LHCN-M2 (cell line): ENCODE results near the gene SPATS2. TPM values are rescaled to one million over a fixed set of nuclear protein-coding genes. Genes with fewer than 3 reads are reported as not detected.

Experiments
- DNase-seq: peaks from one replicate; pipeline ENCODE4 v3.0.0-alpha.2; 2012; ENCODE audit warnings: low read depth
- total RNA-seq: library from RNA; depleted of rRNA; stranded (reverse); fragments of >200 nt; gene quantifications from 2 replicates; pipeline ENCODE4 v1.2.3, GENCODE V29; 2014

Gene SPATS2
- total RNA-seq, 1 experiment from 2014 or later: 27.6 TPM

DNA sequence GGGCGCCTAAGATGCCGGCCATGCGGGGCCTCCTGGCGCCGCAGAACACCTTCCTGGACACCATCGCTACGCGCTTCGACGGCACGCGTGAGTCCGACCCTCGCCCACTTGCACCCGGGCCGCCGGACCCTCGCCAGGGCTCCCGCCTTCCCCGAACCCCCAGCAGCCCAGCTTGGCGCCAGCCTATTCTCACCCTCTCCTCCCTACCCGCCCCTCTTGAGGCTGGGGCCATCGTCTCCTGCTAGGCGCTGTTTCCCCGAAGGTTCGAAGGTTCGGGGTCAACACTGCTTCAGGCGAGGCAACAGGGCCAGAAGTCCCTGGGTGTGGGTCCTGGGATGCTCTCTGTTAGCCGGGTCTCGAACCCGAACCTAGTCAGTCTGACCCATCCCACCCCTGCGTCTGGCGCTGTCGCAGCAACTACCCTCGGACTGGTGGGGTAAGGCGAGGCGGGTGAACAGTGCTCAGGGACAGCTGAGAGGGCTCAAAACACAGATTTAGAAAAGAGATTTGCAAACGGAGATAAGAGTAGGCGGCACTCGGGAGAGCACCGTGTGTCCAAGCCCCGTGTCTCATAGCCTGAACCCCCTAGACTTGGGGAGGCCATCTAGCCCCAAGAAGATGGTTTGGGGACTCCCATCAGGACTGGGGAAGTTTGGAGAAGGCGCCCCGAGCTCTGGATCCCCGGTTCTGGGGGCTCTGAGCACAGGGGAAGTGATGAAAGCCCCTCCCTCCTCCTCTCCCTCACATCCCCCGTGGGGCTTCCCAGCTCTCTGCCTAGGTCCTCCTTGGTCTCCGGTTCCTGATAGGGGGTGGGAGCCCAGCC lies 172.4 kb downstream of the SPATS2 start:
- no peak for DNase-seq

GRCh38 chr12:49540229-49541139 lies 173.2 kb downstream of the SPATS2 start:
- DNase-seq: no peak

- no peak for DNase-seq
These were observed 174.0 kb downstream of the SPATS2 start for GRCh38 chr12:49541140-49541861.

DNA sequence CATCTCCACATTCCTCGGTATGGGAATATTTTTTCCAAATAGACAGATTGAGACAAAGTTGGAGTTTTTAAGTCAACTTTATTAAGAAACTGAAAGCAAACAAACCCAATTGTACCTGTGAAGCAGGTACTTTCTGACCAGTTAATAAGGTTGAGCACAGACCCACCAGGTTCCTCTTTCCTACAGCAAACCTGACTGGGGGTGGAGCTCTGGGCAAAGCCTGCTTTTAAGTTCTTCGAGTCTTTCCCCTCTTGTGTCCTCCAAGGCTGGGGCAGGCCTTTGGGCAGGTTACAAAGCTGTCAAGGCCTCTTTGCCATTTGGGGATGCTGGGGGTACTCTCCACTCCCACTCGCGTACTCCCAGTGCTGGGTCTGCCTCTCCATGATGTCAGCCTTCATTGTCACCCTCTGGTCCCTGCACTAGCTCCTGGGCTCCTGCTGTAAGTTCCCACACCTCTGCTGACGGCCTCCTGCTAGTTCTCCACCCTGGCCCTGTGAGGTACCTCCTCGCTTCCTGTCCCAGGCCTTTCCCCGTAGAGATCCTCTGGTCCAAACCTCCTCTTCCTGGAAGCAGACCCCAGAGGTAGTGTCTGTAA lies 174.7 kb downstream of the SPATS2 start:
- DNase-seq: no peak

DNA sequence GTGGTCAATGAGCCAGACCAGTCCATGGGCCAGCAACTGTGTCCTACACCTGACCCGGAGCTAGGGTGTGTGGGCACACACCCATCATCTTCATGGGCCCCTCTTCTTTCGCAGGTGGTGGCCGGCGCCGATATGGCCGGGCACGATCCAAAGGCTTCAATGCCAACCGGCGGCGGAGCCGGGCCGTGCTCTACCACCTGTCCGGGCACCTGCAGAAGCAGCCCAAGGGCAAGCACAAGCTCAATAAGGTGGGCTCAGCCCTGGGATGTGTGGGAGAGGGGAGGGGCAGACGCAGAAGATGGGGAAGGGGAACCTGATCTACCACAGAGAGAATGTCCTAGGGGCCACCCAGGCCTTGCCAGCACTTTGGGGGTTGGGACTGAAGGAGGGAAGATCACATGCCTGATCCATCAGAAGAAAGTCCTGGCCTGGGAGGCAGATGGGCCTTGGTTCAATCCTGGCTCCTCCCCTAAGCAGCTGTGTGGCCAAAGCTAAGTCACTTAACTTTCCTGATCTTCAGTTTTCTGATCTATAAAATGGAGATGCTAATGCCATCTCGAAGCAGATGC lies 175.4 kb downstream of the SPATS2 start:
- no peak for DNase-seq

DNA sequence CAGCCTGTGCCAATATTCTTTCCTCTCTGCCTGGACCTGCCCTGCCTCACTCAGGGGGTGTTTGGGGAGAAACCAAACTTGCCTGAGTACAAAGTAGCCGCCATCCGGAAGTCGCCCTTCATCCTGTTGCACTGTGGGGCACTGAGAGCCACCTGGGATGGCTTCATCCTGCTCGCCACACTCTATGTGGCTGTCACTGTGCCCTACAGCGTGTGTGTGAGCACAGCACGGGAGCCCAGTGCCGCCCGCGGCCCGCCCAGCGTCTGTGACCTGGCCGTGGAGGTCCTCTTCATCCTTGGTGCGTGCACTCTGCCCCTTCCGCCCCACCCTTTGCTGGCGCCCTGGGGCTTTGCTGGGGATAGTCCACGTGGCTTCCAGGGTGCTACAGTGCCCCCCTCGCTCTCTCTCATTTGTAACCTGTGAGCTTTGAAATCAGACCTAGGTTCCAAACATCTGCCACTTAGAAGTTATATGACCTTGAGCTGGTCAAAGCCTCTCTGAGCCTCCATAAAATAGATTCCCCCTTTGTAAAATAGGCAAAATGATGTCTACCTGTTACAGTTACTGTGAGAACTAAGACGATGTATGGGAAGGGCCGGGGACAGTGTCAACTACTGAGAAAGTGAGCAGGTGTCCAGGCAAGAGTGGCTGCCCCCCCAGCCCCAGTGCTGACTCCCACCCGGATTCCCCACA lies 176.1 kb downstream of the SPATS2 start:
- DNase-seq: no peak

- DNase-seq: no peak
These were observed 176.9 kb downstream of the SPATS2 start for GRCh38 chr12:49543914-49544815.

- DNase-seq: no peak
These were observed 178.6 kb downstream of the SPATS2 start for GRCh38 chr12:49545815-49546214.

GRCh38 chr12:49546481-49546880 lies 179.2 kb downstream of the SPATS2 start:
- no peak for DNase-seq

DNA sequence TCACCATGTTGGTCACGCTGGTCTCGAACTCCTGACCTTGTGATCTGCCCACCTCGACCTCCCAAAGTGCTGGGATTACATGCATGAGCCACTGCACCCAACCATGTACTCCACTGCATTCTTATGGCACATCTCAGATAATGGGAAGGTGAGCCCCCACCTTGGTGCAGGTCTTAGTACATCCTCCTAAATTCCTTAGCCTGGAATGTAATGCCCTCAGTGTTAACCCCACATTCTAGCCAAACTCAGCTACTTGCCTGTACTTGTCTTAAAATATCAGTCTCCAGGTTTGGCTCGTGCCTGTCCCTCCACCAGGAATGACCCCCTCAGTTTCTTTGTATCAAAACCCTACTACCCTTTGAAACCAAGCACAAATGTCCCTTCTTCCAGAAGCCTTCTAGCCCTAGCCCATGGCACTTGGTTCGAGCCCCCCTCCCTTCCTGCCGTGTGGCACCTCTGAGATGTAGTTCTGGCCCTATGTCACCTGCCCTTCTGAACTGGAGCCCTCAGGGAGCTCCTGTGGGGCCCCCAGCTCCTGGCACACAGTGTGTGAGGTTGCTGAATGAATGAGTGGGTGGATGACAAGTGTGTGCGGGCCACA lies 179.9 kb downstream of the SPATS2 start:
- DNase-seq: no peak

- no peak for DNase-seq
These were observed 181.2 kb downstream of the SPATS2 start for GRCh38 chr12:49548481-49548821.

GRCh38 chr12:49548822-49549648 lies 181.8 kb downstream of the SPATS2 start:
- no peak for DNase-seq

DNA sequence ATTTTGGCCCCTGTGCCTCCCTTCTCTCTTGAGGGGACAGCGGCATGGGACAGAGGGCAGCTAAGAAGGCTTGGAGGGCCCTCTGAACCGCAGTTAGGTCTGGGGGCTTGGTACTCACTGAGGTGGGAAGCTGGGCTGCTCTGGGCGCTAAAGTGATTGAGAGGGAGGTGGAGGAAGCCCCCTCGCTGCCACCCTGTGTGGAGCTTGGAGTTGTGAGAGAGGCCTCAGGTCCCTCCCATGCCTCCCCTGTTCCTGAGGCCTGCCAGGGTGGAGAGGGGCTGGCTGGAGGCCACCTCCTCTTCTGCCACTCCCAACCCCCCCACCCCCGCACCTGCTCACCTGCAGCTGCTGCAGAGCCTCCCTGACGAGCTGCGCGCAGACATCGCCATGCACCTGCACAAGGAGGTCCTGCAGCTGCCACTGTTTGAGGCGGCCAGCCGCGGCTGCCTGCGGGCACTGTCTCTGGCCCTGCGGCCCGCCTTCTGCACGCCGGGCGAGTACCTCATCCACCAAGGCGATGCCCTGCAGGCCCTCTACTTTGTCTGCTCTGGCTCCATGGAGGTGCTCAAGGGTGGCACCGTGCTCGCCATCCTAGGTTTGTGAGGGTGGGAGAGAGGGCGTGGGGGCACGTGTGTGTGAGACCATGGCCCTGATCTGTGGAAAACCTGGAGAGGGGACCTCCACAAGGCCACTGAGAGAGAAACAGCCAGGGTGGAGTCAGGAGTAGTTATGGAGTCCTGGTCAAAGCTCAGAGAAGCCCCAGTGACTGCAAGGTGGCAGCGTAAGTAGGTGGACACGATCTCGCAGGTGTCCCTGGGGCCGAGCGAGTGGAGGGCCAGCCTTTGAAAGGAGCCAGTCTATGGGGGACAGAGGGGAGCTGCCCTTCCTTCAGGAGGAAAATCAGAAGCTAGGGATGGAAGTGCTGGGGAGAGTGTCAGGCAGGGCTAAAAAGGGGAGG lies 182.8 kb downstream of the SPATS2 start:
- DNase-seq: no peak

DNA sequence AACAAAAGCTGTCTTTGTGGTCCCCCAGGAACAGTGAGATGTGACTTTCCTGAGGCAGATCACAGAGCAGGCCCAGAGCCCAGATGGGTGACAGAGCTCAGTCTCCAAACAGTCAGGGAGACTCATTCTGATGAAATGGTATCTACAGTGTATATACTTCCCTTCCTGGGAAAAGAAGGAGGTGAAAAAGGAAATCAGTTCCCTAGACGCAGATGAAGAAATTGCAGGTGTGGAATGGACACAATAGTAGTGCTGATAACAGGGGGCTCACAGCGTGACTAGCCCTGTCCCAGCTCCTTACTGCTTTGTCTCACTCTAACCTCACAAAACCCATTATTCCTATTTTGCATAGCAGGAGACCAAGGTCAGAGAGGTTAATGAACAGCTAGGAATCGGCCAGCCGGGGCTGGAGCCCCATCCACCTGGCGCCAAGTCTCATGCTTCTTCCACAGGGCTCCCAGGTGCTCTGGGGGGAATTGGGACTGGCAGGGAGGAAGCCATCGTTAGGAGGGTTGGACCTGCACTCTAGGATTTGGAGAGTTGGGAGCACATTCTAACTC lies 183.5 kb downstream of the SPATS2 start:
- no peak for DNase-seq

DNA sequence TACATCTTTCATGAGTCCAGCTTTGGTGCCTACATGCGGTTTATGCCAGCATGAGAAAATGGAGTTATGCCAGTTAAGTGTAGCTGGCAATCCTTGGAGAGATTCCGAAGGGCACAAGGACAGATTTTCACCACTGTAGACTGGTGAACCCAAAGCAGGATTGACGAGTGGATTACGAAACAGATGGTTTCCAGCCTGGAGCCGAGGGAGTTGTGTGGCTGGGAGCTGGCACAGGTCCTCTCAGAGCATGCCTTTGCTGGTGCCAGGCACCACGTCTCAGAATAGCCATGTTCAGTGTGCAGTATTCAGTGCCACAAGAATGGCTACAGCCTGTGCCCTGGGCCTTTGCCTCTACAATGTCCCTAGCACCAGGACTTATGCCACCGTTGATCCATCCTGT lies 184.8 kb downstream of the SPATS2 start:
- DNase-seq: peak; percentile 14

DNA sequence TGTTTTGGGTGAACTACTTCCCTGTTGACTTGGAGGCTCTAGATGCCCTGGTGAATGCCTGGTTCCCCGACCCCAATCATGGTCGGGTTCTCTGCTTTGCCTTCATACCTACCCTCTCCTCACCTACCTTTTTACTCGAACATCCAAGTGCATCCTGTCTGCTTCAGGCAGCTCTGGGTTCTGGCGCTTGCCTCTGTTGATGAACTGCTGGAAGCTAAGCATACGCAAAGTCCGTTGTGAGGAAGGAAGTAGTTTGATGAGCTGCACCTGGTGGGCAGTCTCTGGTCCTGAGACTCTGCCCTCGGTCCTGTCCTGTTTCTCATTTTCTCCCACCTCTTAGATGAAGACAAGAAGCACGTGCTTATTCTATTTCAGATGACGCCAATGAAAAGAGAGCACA lies 185.2 kb downstream of the SPATS2 start:
- no peak for DNase-seq

DNA sequence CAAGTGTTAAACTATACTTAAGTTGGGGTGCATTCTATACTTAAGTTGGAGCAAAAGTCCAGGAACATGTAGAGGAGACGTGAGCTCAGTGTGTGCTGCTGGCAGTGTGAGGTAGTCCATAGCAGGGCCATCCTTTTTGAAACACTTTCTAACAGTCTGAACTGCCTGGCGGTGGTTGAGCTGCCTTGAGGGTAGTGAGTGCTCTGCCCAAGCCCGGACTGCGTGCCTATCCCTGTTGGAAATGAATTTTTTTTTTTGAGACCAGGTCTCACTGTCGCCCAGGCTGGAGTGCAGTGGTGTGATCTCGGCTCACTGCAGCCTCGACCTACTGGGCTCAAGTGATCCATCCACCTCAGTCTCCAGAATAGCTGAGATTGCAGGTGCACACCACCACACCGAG lies 185.6 kb downstream of the SPATS2 start:
- DNase-seq: no peak
